Ureter (tissue), 1 donor: Measurements from ENCODE around the gene ANKRD9. TPM values are rescaled to one million over a fixed set of nuclear protein-coding genes. Genes with fewer than 3 reads are reported as not detected.

Source experiments
- DNase-seq: peaks from one replicate; pipeline ENCODE4 v3.0.0-alpha.2; 2020; ENCODE audit warnings: low spot score
- total RNA-seq: library from RNA; stranded (reverse); gene quantifications from one replicate; pipeline ENCODE4 v1.2.4, GENCODE V29; 2023
- donor health status: DM: yes; HTN: yes; CAD: no.

Gene ANKRD9
- total RNA-seq, 1 donor from 2014 or later = 11.5 TPM

DNA sequence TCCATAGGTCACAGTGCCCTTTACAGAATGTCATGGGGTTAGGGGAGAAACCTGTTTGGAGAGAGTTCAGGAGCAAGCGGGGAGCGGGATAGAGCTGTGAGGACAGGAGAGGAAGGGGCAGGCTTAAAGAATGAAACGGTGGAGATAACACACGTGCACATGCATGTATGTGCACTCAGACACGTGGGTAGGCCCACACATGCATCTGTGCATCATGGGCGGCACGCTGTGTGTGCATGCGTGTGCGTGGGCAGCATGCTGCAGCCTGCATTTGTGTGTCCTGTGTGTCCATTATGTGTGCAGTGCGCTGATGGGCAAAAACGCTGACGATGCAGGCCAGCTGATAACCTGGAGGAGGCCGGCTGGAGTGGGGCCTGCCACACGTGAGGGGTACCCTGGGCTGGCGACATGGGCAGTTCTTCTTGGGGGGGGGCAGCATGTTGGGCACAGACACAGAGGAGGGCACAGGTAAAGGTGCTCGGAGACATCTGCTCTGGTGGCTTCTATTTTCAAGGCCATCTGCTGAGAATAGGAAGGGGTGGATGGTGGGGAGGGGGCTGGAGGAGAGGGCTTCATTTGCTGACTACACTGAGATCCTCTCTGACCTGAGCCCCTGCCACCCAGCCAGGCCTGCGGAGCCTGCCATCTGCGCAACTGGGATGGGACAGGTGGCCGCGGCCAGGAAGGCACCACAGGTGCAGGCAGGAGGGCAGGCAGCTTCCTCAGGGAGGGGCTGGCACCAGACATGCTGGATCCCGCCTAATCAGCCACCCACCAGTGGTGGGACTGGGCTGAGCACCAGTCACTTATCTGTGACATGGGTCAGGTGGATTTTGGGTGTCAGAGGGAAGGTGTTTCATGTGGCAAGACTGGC is 4.6 kb upstream of the ANKRD9 start:
- DNase-seq = no peak

DNA sequence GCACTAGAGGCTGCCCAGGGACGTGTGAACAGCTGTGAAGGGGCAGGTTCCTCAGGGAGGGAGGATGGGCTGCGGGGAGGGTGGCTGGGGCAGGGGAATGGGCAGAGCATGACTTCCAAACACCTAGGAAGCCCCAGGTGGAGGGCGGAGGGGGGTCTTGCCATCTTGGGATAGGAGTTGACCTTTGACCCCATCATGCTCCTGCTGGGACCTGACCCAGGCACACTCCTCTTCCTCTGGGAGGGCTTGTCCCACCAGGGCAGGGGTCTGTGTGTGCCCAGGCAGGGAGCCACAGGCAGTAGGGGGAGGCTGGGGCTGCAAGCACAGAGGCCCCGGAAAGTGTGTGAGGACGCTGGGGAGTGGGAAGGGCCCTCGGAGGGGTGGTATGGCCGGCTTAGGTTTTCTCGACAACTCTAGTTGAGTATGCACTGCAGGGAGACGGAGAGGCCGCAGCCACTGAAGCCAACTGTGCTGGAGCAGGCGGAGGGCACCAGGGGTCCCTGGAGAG is 3.3 kb upstream of the ANKRD9 start:
- no peak for DNase-seq

DNA sequence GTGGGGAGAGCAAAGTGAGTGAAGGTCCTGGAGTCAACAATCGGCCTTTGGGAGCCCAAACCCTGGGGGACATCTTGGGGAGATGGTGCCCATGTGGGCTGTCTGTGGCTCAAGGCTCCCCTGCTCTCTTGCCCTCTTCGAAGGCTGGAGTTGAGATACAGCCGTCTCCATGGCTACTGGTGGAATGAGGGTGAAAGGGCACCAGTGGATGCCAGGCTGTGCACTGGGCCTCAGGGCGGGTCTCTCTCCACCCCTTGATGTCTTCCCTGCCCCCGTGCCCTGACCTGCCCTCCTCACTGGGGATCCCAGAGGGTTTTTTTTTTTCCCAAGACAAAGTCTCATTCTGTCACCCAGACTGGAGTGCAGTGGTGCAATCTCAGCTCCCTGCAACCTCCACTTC is 2.0 kb upstream of the ANKRD9 start:
- DNase-seq = no peak

DNA sequence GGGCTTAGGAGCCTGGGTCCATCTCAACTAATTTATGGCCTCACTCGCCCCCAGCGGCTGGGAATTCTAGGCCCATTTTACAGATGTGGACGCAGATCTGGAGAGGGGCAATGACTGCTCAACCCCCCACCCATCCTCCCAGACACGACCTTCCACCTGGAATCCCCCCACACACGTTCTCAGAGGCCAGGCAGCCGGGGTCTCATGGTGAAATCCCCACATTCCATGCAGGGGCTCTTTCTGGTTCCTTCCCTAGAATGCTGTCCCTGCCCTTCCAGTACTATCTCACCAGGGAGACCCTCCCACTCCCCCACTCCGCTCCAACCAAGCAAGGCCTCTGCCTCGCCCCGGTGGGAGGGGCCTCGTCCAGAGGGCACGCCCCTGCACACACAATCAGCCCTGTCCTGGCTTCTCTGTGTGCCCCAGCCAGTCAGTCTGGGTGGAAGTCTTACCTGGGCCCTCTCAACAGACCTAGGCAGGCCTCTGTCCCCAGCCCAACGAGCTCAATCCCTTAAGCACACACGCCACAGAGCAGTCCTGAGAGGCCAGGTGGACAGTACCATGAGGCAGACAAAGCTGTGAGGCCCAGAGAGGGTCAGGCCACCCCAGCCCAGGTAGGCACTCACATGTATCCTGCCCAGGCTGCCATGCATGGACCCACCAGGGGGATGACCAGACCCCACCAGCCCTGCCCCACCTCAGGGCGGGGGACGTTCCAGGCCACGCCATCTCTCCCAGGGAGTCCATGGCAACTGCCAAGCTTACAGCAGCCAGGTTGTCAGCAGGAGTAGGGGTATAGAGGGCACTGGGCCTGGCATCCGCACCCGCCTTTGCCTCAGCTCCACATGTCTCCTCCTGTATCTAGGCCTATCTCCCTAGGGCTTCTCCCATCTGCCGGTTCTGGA is 1.3 kb upstream of the ANKRD9 start:
- peak; percentile 76 for DNase-seq

DNA sequence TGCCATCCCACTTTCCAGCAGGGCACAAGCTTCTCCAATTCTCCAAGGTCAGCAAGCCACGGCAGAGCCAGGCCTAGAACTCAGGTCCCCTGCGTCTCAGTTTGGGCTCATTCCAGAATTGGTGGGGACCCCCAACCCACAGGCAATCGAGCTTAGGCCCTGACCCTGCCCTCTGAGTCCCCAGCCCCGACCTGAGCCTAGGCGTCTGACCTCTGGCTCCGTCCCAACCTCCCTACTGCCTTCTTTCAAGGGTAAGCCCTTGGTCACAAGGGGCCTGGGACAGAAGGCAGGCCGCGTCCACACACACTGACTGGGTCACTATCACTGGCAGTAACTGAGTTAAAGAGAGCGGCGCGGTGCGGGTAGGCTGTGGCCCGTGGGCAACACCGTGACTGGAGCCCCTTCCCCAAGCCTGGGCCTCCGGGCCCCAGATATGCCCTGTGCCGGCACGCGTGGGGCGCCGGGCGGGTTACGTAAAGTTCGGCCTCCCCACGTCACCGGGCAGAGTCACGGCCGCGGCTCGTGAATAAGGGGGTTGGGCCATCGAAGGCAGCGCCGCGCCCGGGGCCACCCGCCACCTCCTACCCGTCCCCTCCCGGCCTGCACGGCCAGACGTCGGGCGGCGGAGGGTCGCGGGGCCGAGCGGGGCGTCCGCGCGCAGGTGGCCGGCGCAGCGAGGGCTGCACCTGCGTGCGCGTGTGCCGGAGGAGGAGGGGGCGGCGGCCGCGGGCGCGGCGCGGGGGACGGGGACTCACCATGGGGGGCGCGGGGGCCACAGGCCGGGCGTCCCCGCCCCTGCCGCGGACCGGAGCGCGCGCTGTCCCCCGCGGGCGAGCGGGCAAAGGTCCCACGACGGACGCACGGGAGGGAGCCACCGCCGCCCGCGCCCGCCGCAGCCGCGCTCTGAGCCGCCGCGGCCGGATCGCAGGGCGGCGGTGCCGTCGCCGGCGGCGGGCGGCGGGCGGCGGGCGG is 516 bp downstream of the ANKRD9 start:
- DNase-seq = no peak

DNA sequence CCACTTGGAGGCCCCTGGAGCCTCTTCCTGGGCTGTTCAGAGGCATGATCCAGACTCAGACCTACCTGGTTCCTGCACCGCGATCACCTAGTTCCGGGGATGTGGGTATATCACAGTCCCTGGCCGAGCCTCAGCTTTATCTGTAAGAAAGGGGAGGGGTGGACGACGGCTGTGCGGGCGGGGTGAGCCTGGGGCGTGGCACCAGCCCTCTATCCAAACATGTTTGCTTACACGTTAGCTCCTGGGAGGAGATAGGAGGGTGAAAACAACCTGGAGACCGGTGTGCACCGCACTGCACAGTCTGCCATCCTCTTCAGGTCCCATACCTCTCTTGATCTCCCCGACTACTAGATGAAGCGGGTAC is 1.2 kb downstream of the ANKRD9 start:
- DNase-seq = peak; percentile 71

DNA sequence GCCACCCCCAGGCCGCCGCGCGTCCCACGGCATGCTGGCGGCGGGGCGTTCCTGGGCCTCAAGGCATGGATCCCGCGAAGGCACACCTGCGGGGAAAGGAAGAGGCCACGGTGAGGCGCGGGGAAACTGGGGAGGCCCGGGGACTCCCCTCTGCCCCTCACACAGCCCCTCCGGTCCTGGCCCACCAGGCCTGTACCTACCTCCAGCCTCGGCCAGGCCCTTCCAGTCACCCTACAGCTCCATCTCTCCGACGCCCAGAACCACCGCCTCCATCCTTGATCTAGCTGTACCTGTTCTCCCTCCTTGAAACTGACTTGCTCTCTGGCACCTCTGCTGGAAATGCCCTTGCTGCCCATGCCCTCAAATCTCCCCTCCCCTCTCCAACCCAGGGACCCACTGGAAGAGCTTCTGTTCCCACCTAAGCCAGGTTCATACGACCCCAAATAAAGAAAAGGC is 1.7 kb downstream of the ANKRD9 start:
- DNase-seq = no peak

DNA sequence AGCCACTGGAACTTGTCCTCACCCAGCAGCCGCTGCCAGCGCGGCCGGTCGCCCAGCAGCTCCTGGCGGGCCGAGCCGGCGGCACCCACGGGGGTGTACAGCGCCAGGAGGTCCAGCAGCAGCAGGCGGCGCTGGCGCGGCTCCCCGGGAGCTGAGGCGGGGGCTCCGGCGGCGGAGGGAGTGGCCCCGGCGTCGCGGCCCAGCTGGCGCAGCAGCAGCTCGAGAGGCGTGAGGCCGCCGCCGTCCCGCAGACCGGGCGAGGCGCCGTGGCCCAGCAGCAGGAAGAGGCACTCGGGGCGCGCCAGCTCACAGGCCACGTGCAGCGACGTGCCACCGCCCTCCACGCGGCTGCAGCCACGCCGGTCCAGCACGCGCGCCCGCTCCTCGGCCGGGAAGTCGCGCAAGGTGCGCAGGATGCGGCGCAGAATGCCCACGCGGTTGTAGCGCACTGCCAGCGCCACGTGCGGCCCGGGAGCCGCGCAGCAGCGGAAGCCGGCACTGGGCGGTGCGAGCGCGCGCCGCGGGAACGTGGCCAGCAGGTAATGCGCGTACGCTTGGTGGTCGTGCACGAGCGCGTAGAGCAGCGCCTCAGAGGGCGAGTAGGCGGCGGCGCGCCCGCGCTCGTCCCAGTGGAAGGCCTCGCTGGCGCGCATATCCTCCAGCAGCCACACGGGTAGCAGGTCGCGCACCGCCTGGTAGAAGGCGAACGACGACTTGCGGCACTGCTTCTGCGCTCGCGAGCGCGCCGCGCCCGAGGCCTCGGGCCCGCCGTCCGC is 2.3 kb downstream of the ANKRD9 start:
- no peak for DNase-seq

DNA sequence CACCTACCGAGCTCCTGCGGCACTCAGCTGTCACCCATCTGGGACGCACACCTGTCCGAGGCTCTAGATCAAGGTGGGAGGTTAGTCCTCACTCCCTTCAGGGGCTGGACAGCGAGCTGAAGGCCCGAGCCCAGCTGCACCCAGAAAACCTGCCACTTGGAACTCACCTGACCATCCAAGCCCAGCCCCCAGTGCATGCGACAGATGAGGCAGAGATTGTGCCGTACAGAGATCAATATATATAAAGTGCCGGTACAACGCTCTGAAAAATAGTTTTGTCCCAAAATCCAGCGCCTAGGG is 3.0 kb downstream of the ANKRD9 start:
- no peak for DNase-seq

DNA sequence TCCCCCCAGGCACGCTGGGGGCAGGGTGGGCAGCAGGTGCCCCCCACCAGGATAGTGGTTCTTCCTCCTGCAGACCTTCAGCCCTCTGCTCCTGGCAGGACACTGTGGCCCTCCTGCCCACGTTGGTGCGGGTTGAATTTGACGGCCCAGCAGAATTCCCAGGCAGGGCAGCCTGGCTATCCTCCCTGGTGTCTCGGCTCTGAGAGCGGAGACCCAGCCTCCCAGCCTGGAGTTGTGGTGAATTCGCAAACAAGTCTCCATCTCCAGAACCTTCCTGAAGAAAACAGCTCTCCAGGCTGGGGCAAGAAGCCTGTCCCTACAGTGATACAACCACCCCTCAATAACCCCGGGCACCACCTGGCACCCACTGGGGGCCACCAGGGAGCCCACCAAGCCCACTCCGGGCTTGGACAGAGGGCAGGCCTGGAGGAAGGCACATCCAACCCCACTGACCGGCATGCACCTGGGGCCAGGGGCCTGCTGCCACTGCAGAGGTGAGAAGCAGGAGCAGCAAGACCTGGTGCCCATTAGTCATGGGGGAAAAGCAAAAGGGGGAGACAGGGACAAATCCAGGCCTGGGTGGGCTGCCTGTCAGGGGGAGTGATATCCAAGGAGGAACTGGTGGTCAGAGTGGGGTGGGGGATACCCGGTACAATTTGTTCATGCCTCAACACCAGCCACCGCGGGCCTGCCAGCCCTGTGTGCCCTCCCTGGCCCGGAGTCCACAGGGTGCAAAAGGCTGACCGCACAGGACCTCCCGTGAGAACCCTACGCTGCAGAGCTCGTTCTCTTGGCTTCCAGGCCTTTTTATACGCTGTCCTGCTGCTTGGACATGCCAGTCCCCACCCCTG is 3.6 kb downstream of the ANKRD9 start:
- DNase-seq = no peak

DNA sequence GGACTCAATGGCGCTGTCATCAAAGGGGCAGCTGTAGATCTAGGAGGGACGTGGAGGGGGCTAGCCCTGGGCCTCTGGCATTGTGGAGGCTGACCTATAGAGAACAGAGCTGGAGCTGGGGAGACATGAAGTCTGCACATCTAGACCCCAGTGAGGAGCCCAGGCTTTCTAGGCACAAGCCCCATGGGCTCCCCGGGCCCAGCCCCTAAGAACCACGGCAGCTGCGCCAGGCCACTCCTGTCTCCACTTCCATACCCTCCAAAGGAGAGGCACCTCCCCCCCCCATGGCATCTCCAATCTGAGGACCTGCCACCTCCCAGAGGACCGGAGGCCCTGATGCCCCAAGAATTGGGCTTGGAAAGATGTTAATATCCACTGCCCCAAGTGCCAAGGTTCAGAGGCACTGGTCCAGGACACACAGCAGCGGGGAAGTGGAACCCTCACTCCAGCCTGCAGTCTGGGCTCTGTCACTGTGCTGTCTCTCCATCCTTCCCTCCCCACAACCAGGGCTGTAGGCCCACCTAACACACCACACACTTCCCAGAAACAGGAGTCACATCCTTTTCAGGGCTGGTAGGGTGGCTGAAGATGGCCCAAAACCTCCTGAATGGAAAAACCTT is 4.5 kb downstream of the ANKRD9 start:
- DNase-seq = no peak

DNA sequence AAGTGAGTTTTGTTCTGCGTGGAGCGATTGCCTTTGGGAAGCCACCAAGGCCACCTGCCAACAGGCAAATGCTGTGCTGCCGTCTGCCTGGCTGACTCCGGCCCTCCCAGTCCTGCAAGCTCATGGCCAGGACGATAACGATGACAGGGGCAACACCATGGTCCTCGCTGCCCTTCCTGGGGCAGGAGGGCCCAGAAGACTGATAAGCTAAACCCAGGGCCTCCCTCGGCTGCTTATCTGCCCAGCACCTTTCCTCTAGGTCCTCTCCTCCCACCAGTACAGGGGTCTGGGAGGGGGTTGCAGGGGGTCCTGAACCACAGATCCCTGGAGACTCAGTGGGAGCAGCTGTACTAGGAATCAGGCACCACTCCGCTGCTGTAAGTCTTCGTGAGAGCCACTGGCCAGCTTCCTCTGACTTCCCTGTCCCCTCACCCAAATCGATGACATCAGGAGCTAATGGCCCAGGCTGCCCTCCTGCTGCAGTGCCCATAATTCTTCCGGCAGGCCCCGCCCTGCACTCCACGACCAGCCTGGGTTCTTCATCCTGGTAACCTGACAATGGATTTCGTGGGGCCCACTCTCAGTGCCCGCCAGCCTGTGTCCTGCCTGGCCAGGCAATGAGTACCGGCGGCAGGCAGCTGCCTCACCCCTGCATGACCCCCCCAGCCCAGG is 5.1 kb downstream of the ANKRD9 start:
- DNase-seq = no peak

DNA sequence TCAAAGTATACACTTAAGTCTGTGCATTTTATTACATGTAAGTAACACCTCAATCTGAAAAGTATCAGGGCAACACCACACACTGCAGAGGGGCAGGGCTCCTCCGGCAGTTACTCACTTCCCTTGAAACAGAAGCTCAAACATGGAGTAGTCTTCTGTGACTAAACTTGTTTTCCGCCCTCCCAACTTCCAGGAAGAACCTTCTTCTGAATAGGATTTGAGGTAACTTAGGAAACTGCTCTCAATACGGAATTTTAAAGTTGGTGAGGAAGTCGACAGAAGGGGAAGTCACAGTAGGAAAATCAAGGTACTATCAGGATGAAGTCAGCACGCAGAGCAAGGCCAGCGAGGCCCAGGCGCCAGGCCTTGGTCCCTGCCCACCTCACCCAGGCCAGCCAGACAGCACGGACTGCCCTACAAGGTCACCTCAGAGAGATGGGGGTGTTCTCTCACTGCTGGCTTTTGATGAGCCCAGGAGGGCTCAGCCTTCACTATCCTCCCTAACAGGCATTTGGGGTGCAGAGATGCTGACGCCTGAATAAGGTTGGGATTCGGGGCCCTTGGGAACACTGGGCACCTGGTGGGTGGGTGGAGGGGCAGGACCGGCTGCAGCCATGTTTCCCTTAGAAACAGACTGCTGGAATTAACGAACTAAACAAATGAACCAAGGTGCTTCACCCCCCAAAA is 5.8 kb downstream of the ANKRD9 start:
- no peak for DNase-seq

DNA sequence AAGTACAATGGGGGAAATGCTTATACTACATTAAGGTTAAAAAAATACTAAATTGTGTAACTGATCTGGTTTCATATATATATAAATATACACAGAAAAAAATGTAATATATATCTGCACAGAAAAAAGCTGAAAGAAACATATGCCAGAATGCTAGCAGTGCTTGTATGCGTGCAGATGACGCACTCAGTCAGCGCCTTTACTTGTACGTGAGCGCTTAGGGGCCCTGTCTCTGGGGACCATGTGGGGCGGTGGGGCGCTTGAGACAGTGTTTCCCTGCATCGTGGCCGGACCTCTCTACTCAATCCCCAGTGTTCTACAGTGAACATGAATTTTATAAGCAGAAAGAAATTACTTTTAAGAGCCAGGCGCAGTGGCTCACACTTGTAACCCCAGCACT is 7.0 kb downstream of the ANKRD9 start:
- no peak for DNase-seq

DNA sequence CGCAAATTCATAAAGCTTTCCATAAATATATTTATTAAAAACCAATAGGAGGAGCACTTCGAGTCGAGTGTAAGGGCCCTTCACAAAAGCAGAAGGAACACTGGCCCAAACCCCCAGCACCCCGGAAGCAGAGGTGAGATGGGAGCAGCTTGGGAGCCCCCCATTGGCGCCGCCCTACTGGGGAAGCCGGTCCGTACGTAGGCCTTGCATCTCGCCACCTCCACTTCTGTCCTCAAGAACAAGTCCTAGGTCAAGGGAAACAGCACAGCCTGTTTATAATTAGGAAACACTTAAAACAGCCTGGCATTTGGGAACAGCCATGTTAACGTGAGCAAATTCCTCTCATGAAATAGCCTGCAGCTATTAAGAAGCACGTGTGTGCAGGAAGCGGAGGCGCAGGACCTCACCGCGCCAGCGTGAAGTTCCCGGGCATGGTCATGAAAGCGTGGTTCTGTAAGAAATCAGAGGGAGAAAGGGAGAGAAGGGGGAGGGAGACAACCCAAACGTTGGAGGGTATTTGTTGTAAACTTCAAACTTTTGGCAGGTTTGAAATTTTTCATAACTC is 7.7 kb downstream of the ANKRD9 start:
- DNase-seq = no peak

DNA sequence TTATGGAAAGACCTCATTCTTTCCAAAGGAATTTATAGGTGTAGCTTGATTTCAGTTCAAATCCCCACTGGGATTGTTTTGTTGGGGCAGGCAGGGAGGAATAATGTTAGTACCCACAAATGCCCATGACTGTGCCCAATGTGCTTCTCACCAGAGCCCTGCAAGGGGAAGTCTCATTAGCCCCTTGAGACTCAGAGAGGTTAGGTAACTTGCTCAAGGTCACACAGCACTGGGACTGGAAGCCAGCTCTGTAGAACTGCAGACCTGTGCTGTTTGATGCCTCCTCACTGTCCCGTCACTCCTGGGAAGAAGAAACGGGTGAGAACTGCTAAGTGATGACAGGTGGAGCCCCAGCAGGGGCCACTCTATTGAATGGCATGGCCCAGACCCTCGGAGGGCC is 8.9 kb downstream of the ANKRD9 start:
- DNase-seq = no peak

DNA sequence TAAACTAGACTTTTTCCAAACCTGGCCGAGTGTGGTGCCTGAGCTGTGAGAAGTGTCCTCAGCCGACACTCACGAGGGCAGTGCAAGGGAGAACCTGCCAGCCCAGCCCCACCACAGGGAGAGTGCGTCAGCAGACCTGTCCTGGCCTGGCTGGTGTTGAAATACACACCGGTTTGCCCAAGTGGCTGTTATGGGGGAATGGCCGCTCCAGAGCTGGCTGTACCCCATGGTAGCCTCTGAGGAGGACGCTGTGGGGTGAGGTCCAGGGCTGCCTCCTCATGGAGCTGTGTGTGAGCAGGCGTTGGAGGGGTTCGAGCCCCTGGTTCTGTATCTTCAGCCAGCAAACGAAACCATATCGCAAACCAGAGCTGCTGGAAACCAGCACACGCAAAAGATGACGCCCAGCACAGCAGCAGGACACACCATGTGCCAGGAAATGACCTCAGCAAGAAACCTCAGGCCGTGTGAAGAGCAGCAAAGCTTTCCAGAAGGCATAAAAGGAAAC is 9.4 kb downstream of the ANKRD9 start:
- DNase-seq = no peak
